ENCODE results near the gene DSPP.

- TF ChIP-seq CTCF (IDR thresholded peaks at IDR 0.05; ENCODE audit: insufficient read depth, low read depth, low read length) (no peak), EZH2 (IDR thresholded peaks at IDR 0.05; ENCODE audit: insufficient read depth, low read length) (no peak)
Observed at GRCh38 chr4:87632469-87632868, 24.1 kb downstream of the DSPP start.
